ENCODE results near the gene COPE. TPM values are rescaled to one million over a fixed set of nuclear protein-coding genes. Genes with fewer than 3 reads are reported as not detected.

The COPE gene
- total and polyA plus RNA-seq, 8 donors: 81.1 to 226 (median 103) TPM

GRCh38 chr19:18946335-18946734 lies 27.1 kb upstream of the COPE start:
- no peak for TF ChIP-seq CTCF (IDR thresholded peaks at IDR 0.05)
- Histone ChIP-seq H3K4me3 (no peak overlapping the region), H3K9me3 (no peaks in the 10 kb centered on the region), H3K4me1 (peaks cover 0 to 5% of the 10 kb centered on the region in 2 donors), H3K27ac (no peak overlapping the region), H3K27me3 (no peaks in the 10 kb centered on the region), H3K36me3 (no peaks in the 10 kb centered on the region)
- intact Hi-C loops (cut with DNase I): no loop called here
- no peak for DNase-seq
- no peak for ATAC-seq

GRCh38 chr19:18945297-18945696 lies 26.1 kb upstream of the COPE start:
- H3K4me3 ChIP-seq: no peak overlapping the region
- peaks cover 0 to 11% of the 10 kb centered on the region in 2 donors for H3K4me1 ChIP-seq
- intact Hi-C loops (cut with DNase I): no loop called here
- no peak for TF ChIP-seq CTCF (IDR thresholded peaks at IDR 0.05)
- no peak overlapping the region for H3K27ac ChIP-seq
- peaks cover 0 to 5% of the 10 kb centered on the region in 2 donors for H3K27me3 ChIP-seq
- H3K36me3 ChIP-seq: no peaks in the 10 kb centered on the region
- DNase-seq (no peak), ATAC-seq (no peak)
- H3K9me3 ChIP-seq: no peaks in the 10 kb centered on the region

- Histone ChIP-seq H3K4me3 (no peak overlapping the region), H3K36me3 (peaks cover 0 to 3% of the 10 kb centered on the region in 2 donors), H3K27me3 (peaks cover 0 to 9% of the 10 kb centered on the region in 2 donors), H3K27ac (no peak overlapping the region), H3K9me3 (no peaks in the 10 kb centered on the region), H3K4me1 (peaks cover 0 to 20% of the 10 kb centered on the region in 2 donors)
- TF ChIP-seq CTCF (IDR thresholded peaks at IDR 0.05): no peak
- ATAC-seq: no peak
- intact Hi-C loops (cut with DNase I): no loop called here
- DNase-seq: no peak
Observed at GRCh38 chr19:18943465-18943864, 24.3 kb upstream of the COPE start.

- no peak for TF ChIP-seq CTCF (IDR thresholded peaks at IDR 0.05)
- no peak for ATAC-seq
- intact Hi-C loops (cut with DNase I): no loop called here
Observed at GRCh38 chr19:18942692-18943091, 23.5 kb upstream of the COPE start.

GRCh38 chr19:18941628-18942354 lies 22.6 kb upstream of the COPE start:
- no peaks in the 10 kb centered on the region for H3K9me3 ChIP-seq
- H3K36me3 ChIP-seq: peaks cover 0 to 14% of the 10 kb centered on the region in 2 donors
- peaks cover 0 to 9% of the 10 kb centered on the region in 2 donors for H3K27me3 ChIP-seq
- TF ChIP-seq CTCF (IDR thresholded peaks at IDR 0.05): no peak
- intact Hi-C loops (cut with DNase I): no loop called here
- ATAC-seq: no peak
- no peak for DNase-seq
- H3K4me1 ChIP-seq: peaks cover 0 to 20% of the 10 kb centered on the region in 2 donors
- H3K27ac ChIP-seq: no peak overlapping the region
- no peak overlapping the region for H3K4me3 ChIP-seq

More at GRCh38 chr19:18942692-18943091, 23.5 kb upstream of the COPE start:
- Histone ChIP-seq H3K36me3 (peaks cover 0 to 11% of the 10 kb centered on the region in 2 donors), H3K27ac (no peak overlapping the region), H3K4me1 (peaks cover 0 to 20% of the 10 kb centered on the region in 2 donors), H3K4me3 (no peak overlapping the region), H3K9me3 (no peaks in the 10 kb centered on the region), H3K27me3 (peaks cover 0 to 9% of the 10 kb centered on the region in 2 donors)
- DNase-seq: no peak

Measured in left lung (tissue), 10 donors.